ENCODE measurements around the gene PTGES. TPM values are rescaled to one million over a fixed set of nuclear protein-coding genes. Genes with fewer than 3 reads are reported as not detected.
A peak's percentile ranks its signal among the peaks of the same experiment; 100 is the strongest.
"Not testable (repeated sequence)": the region's sequence is repeated elsewhere in the genome, so short reads cannot be mapped to it uniquely, and the experiment has no call there.

The PTGES gene
- 1.9 TPM for total RNA-seq
- long read RNA-seq, partial matches to known transcripts: 0 of 1 reads
- long read RNA-seq, other reads (novel, unspliced or antisense): 0 of 1 reads

GRCh38 chr9:129752900-129753729, at the start of gene PTGES:
Gene PTGES (minus strand): TSS chr9:129753042. CDS start chr9:129753012, 30 bp downstream.
- intact Hi-C loops (cut with micrococcal nuclease): no loop called here
- Histone ChIP-seq H3K4me3 (peak within 1 kb of the TSS; percentile 59), H3K27ac (replicated peaks) (no peak within 1 kb of the TSS)

GRCh38 chr9:129801504-129801903, 48.7 kb upstream of the PTGES start:
- DNase-seq: no peak
- Histone ChIP-seq H3K27me3 (ENCODE audit: low read depth) (peaks cover 1% of the 10 kb centered on the region), H3K9me3 (replicated peaks) (no peaks in the 10 kb centered on the region), H3K4me3 (no peak overlapping the region), H3K4me1 (peaks cover 18% of the 10 kb centered on the region), H3K36me3 (no peaks in the 10 kb centered on the region), H3K27ac (replicated peaks) (no peak overlapping the region)
- no peak for TF ChIP-seq CTCF (IDR thresholded peaks at IDR 0.05; ENCODE audit: borderline replicate concordance)
- intact Hi-C loops (cut with micrococcal nuclease): no loop called here

More at GRCh38 chr9:129752900-129753729, at the start of gene PTGES:
- H3K4me1 ChIP-seq: peaks cover 20% of the 10 kb centered on the region
- H3K36me3 ChIP-seq: no peaks in the 10 kb centered on the region
- peak; percentile 71 for DNase-seq
- H3K9me3 ChIP-seq (replicated peaks): no peaks in the 10 kb centered on the region
- H3K27me3 ChIP-seq (ENCODE audit: low read depth): peaks cover 20% of the 10 kb centered on the region
- no peak for TF ChIP-seq CTCF (IDR thresholded peaks at IDR 0.05; ENCODE audit: borderline replicate concordance)

GRCh38 chr9:129798973-129799372, 46.1 kb upstream of the PTGES start:
- TF ChIP-seq CTCF (IDR thresholded peaks at IDR 0.05; ENCODE audit: borderline replicate concordance): no peak
- no peak overlapping the region for H3K4me3 ChIP-seq
- DNase-seq: no peak
- H3K27ac ChIP-seq (replicated peaks): no peak overlapping the region
- H3K27me3 ChIP-seq (ENCODE audit: low read depth): peaks cover 26% of the 10 kb centered on the region
- H3K4me1 ChIP-seq: peaks cover 13% of the 10 kb centered on the region
- intact Hi-C loops (cut with micrococcal nuclease): no loop called here
- H3K9me3 ChIP-seq (replicated peaks): no peaks in the 10 kb centered on the region
- H3K36me3 ChIP-seq: no peaks in the 10 kb centered on the region

- H3K27me3 ChIP-seq (ENCODE audit: low read depth): peaks cover 42% of the 10 kb centered on the region
- H3K4me3 ChIP-seq; H3K4me1 ChIP-seq; H3K36me3 ChIP-seq; intact Hi-C loops (cut with micrococcal nuclease); H3K27ac ChIP-seq (replicated peaks); H3K9me3 ChIP-seq (replicated peaks); DNase-seq: not testable (repeated sequence)
These were observed 43.2 kb upstream of the PTGES start for GRCh38 chr9:129796029-129796428.

- intact Hi-C loops (cut with micrococcal nuclease): no loop called here
- Histone ChIP-seq H3K4me3 (no peak overlapping the region), H3K36me3 (no peaks in the 10 kb centered on the region), H3K27ac (replicated peaks) (no peak overlapping the region), H3K9me3 (replicated peaks) (no peaks in the 10 kb centered on the region), H3K27me3 (ENCODE audit: low read depth) (peaks cover 44% of the 10 kb centered on the region), H3K4me1 (no peaks in the 10 kb centered on the region)
- no peak for TF ChIP-seq CTCF (IDR thresholded peaks at IDR 0.05; ENCODE audit: borderline replicate concordance)
- DNase-seq: no peak
These were observed 41.7 kb upstream of the PTGES start for GRCh38 chr9:129794549-129794948.

- no peaks in the 10 kb centered on the region for H3K9me3 ChIP-seq (replicated peaks)
- no peak for TF ChIP-seq CTCF (IDR thresholded peaks at IDR 0.05; ENCODE audit: borderline replicate concordance)
- H3K36me3 ChIP-seq: no peaks in the 10 kb centered on the region
- no peak overlapping the region for H3K4me3 ChIP-seq
- no peak for DNase-seq
- no peaks in the 10 kb centered on the region for H3K4me1 ChIP-seq
- H3K27me3 ChIP-seq (ENCODE audit: low read depth): peaks cover 31% of the 10 kb centered on the region
- H3K27ac ChIP-seq (replicated peaks): no peak overlapping the region
- intact Hi-C loops (cut with micrococcal nuclease): loop anchor here (10.0 kb wide), 2 partner anchors 142 to 652 kb away; partner anchors contain the start of gene ASB6
These were observed 33.6 kb upstream of the PTGES start for GRCh38 chr9:129786481-129786880.

Measured in left ventricle myocardium inferior (tissue), 1 donor.